Forelimb muscle (tissue), 1 donor: ENCODE data around the gene BTG1. TPM values are rescaled to one million over a fixed set of nuclear protein-coding genes. Genes with fewer than 3 reads are reported as not detected.
A peak's percentile ranks its signal among the peaks of the same experiment; 100 is the strongest.
"Not testable (repeated sequence)": the region's sequence is repeated elsewhere in the genome, so short reads cannot be mapped to it uniquely, and the experiment has no call there.

Experiments used
- DNase-seq: peaks from one replicate; pipeline ENCODE4 v3.0.0-alpha.2; 2013; ENCODE audit warnings: low read depth
- polyA plus RNA-seq: library from polyadenylated mRNA; unstranded; fragments of 120-200 nt; gene quantifications from one replicate; pipeline ENCODE4 v1.2.1, GENCODE V29; 2013; ENCODE audit not compliant: insufficient read length

Gene BTG1
- polyA plus RNA-seq, 1 donor, result 50.2 TPM

GRCh38 chr12:92149563-92149962, 3.9 kb upstream of the BTG1 start:
- no peak for DNase-seq

- no peak for DNase-seq
These were observed 1.8 kb upstream of the BTG1 start for GRCh38 chr12:92147491-92147890.

GRCh38 chr12:92146497-92147224, 1.0 kb upstream of the BTG1 start:
- no peak for DNase-seq

GRCh38 chr12:92145481-92145730, 240 bp downstream of the BTG1 start:
- no peak for DNase-seq

- no peak for DNase-seq
These were observed 790 bp downstream of the BTG1 start for GRCh38 chr12:92144631-92145480.

GRCh38 chr12:92143686-92144630, 1.7 kb downstream of the BTG1 start:
- DNase-seq, result peak; percentile 83

GRCh38 chr12:92143258-92143657, 2.4 kb downstream of the BTG1 start:
- DNase-seq, result no peak

GRCh38 chr12:92142251-92142926, 3.3 kb downstream of the BTG1 start:
- no peak for DNase-seq

GRCh38 chr12:92141591-92142121, 4.0 kb downstream of the BTG1 start:
- DNase-seq, result no peak

GRCh38 chr12:92140896-92141536, 4.6 kb downstream of the BTG1 start:
- no peak for DNase-seq

- no peak for DNase-seq
These were observed 5.5 kb downstream of the BTG1 start for GRCh38 chr12:92140156-92140555.

GRCh38 chr12:92139634-92140150, 6.0 kb downstream of the BTG1 start:
- no peak for DNase-seq

- DNase-seq, result no peak
These were observed 7.0 kb downstream of the BTG1 start for GRCh38 chr12:92138626-92139025.

- DNase-seq, result no peak
These were observed 7.5 kb downstream of the BTG1 start for GRCh38 chr12:92138144-92138543.

- DNase-seq, result no peak
These were observed 8.5 kb downstream of the BTG1 start for GRCh38 chr12:92136965-92137721.

- no peak for DNase-seq
These were observed 9.5 kb downstream of the BTG1 start for GRCh38 chr12:92136026-92136730.

- DNase-seq, result not testable (repeated sequence)
These were observed 10.1 kb downstream of the BTG1 start for GRCh38 chr12:92135541-92135940.

- DNase-seq, result no peak
These were observed 10.9 kb downstream of the BTG1 start for GRCh38 chr12:92134638-92135274.
